ENCODE data around the gene CETN2. TPM values are rescaled to one million over a fixed set of nuclear protein-coding genes. Genes with fewer than 3 reads are reported as not detected.

CETN2 gene
- total RNA-seq, 4 donors from 2014 or later = 17.3 to 28.8 (median 19.7) TPM

GRCh38 chrX:152819266-152819665, 11.3 kb downstream of the CETN2 start:
- ATAC-seq (ENCODE audit: low FRiP score) (no peak), DNase-seq (ENCODE audit: low spot score) (no peak)
- no peak for TF ChIP-seq CTCF (IDR thresholded peaks at IDR 0.05)

- TF ChIP-seq CTCF (IDR thresholded peaks at IDR 0.05) = no peak
- ATAC-seq (ENCODE audit: low FRiP score) (no peak), DNase-seq (ENCODE audit: low spot score) (no peak)
Measured at GRCh38 chrX:152818356-152818755, 12.2 kb downstream of the CETN2 start.

- no peak for ATAC-seq (ENCODE audit: low FRiP score)
- no peak for DNase-seq (ENCODE audit: low spot score)
- no peak for TF ChIP-seq CTCF (IDR thresholded peaks at IDR 0.05)
Measured at GRCh38 chrX:152817078-152817764, 13.3 kb downstream of the CETN2 start.

GRCh38 chrX:152814048-152814447, 16.5 kb downstream of the CETN2 start:
- DNase-seq (ENCODE audit: low spot score) (no peak), ATAC-seq (ENCODE audit: low FRiP score) (no peak)
- TF ChIP-seq CTCF (IDR thresholded peaks at IDR 0.05) = no peak

- no peak for DNase-seq (ENCODE audit: low spot score)
- TF ChIP-seq CTCF (IDR thresholded peaks at IDR 0.05) = no peak
- no peak for ATAC-seq (ENCODE audit: low FRiP score)
Measured at GRCh38 chrX:152813206-152813605, 17.4 kb downstream of the CETN2 start.

- ATAC-seq (ENCODE audit: low FRiP score) (no peak), DNase-seq (ENCODE audit: low spot score) (no peak)
- no peak for TF ChIP-seq CTCF (IDR thresholded peaks at IDR 0.05)
Measured at GRCh38 chrX:152810403-152810802, 20.2 kb downstream of the CETN2 start.

- no peak for DNase-seq (ENCODE audit: low spot score)
- no peak for TF ChIP-seq CTCF (IDR thresholded peaks at IDR 0.05)
- no peak for ATAC-seq (ENCODE audit: low FRiP score)
Measured at GRCh38 chrX:152806035-152806434, 24.5 kb downstream of the CETN2 start.

Measured in omental fat pad (tissue), 4 donors.